Uterus (tissue), 2 donors: ENCODE data around the gene FIBCD1.

ENCODE experiments used
- POLR2A ChIP-seq, 2 donors: fragments of 450-650 bp; IDR thresholded peaks; one replicate each; pipeline ENCODE4 v1.6.1; 2016; ENCODE audit warnings: antibody characterized with exemption in 2 of 2, mild to moderate bottlenecking in 1 of 2, moderate library complexity in 1 of 2
- TF ChIP-seq, protein P1 (sequence below), 4 experiments: fragments of 200-600 bp in 2 of 4; fragments of 450-650 bp in 2 of 4; sonication (generic) in 2 of 4; IDR thresholded peaks; one replicate each; pipeline ENCODE4 v1.5.1; 2016 to 2019; ENCODE audit warnings: antibody characterized with exemption in 4 of 4, mild to moderate bottlenecking in 2 of 4, moderate library complexity in 1 of 4

- TF ChIP-seq, protein P1, sequence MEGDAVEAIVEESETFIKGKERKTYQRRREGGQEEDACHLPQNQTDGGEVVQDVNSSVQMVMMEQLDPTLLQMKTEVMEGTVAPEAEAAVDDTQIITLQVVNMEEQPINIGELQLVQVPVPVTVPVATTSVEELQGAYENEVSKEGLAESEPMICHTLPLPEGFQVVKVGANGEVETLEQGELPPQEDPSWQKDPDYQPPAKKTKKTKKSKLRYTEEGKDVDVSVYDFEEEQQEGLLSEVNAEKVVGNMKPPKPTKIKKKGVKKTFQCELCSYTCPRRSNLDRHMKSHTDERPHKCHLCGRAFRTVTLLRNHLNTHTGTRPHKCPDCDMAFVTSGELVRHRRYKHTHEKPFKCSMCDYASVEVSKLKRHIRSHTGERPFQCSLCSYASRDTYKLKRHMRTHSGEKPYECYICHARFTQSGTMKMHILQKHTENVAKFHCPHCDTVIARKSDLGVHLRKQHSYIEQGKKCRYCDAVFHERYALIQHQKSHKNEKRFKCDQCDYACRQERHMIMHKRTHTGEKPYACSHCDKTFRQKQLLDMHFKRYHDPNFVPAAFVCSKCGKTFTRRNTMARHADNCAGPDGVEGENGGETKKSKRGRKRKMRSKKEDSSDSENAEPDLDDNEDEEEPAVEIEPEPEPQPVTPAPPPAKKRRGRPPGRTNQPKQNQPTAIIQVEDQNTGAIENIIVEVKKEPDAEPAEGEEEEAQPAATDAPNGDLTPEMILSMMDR (IDR thresholded peaks at IDR 0.05) = no peak
- TF ChIP-seq POLR2A (IDR thresholded peaks at IDR 0.05) = no peak
Observed at GRCh38 chr9:130944510-130945058, 5.5 kb upstream of the FIBCD1 start.
